A549 (cell line): ENCODE measurements around the gene ITGB2. TPM values are rescaled to one million over a fixed set of nuclear protein-coding genes. Genes with fewer than 3 reads are reported as not detected.

Experiments used
- ATAC-seq, 2 experiments: fragments of 200-7000 bp in 1 of 2; fragments of >200 bp in 1 of 2; cut with Nextera tagmentation in 1 of 2; cut with Tn5 transposase in 1 of 2; 3 replicates each; pipeline versions ENCODE4 v1.8.0 to v1.9.1; 2018 to 2020; ENCODE audit warnings: mild to moderate bottlenecking in 1 of 2, moderate library complexity in 1 of 2
- CTCF ChIA-PET: fragments of 300-600 bp; sonication (Branson Sonifier 250); formaldehyde crosslinking; extraction: SDS; loops from one replicate; lab custom pipeline; 2021; ENCODE audit warnings: antibody characterized with exemption, inconsistent platforms; lab: Yijun Ruan, JAX
- POLR2A ChIA-PET: fragments of 350-600 bp; formaldehyde crosslinking; extraction: SDS; loops from one replicate; lab custom pipeline; 2021; ENCODE audit warnings: antibody characterized with exemption, inconsistent platforms; lab: Yijun Ruan, JAX
- DNase-seq, 2 experiments: peaks; one replicate each; pipeline versions ENCODE4 v3.0.0 to v3.0.0-alpha.2; 2011 to 2016; ENCODE audit warnings: low read depth in 1 of 2, low spot score in 1 of 2
- FAIRE-seq: peaks from 2 replicates; lab custom pipeline; 2011; peaks lifted over from hg19 to GRCh38; lab: Jason Lieb, UNC
- H3K27ac ChIP-seq, 2 experiments: fragments of >200 bp; sonication (Bioruptor Twin); formaldehyde crosslinking; 3 replicates each; pipeline ENCODE4 v1.5.1; 2016 to 2017
- H3K4me1 ChIP-seq: fragments of >200 bp; sonication (Bioruptor Twin); formaldehyde crosslinking; 3 replicates; pipeline ENCODE4 v1.6.1; 2016
- H3K4me2 ChIP-seq: fragments of >200 bp; sonication (Bioruptor Twin); formaldehyde crosslinking; 3 replicates; pipeline ENCODE4 v1.6.1; 2016
- H3K4me3 ChIP-seq: fragments of >200 bp; sonication (Bioruptor Twin); formaldehyde crosslinking; 3 replicates; pipeline ENCODE4 v1.5.1; 2016
- H3K9me3 ChIP-seq: fragments of >200 bp; sonication (Bioruptor Twin); formaldehyde crosslinking; 3 replicates; pipeline ENCODE4 v1.6.1; 2016
- BHLHE40 ChIP-seq: IDR thresholded peaks from 2 replicates; pipeline ENCODE4 v1.6.1; 2012; ENCODE audit warnings: low read depth, low read length, inconsistent platforms
- CBX8 ChIP-seq: fragments of 200-600 bp; sonication (generic); IDR thresholded peaks from 2 replicates; pipeline ENCODE4 v1.6.1; 2016
- CEBPB ChIP-seq, 2 experiments: fragments of >200 bp in 1 of 2; sonication (Bioruptor Twin) in 1 of 2; formaldehyde crosslinking in 1 of 2; IDR thresholded peaks; 2 replicates each; pipeline ENCODE4 v1.6.1; 2012 to 2016
- CHD2 ChIP-seq: fragments of 150-350 bp; IDR thresholded peaks from 2 replicates; pipeline ENCODE4 v1.6.1; 2014; ENCODE audit warnings: low read length; ENCODE audit not compliant: partially characterized antibody
- EHF ChIP-seq: fragments of 250-450 bp; sonication (Bioruptor Pico); IDR thresholded peaks from 2 replicates; pipeline ENCODE4 v1.5.0; 2020; ENCODE audit warnings: mild to moderate bottlenecking
- ESRRA ChIP-seq: fragments of 150-350 bp; IDR thresholded peaks from 2 replicates; pipeline ENCODE4 v1.6.1; 2014; ENCODE audit warnings: mild to moderate bottlenecking, low read length, borderline replicate concordance
- FOSL2 ChIP-seq, 2 experiments: fragments of 450-650 bp in 1 of 2; fragments of >200 bp in 1 of 2; sonication (Bioruptor Twin) in 1 of 2; formaldehyde crosslinking; IDR thresholded peaks; 2 replicates each; pipeline versions ENCODE4 v1.5.0 to v1.6.1; 2016 to 2020; ENCODE audit warnings: mild to moderate bottlenecking in 1 of 2, moderate library complexity in 1 of 2
- FOXS1 ChIP-seq: fragments of 250-450 bp; sonication (Bioruptor Pico); IDR thresholded peaks from 2 replicates; pipeline ENCODE4 v1.5.0; 2020; ENCODE audit warnings: mild to moderate bottlenecking, moderate library complexity
- GATA3 ChIP-seq: IDR thresholded peaks from 2 replicates; pipeline ENCODE4 v1.6.1; 2012; ENCODE audit warnings: borderline replicate concordance
- HDAC2 ChIP-seq: fragments of 200-600 bp; sonication (generic); IDR thresholded peaks from 2 replicates; pipeline ENCODE4 v1.6.1; 2016
- HOXA7 ChIP-seq: fragments of 250-450 bp; sonication (Bioruptor Pico); IDR thresholded peaks from 2 replicates; pipeline ENCODE4 v1.5.0; 2020; ENCODE audit warnings: mild to moderate bottlenecking, moderate library complexity
- MAZ ChIP-seq: fragments of 150-350 bp; IDR thresholded peaks from 2 replicates; pipeline ENCODE4 v1.6.1; 2014; ENCODE audit warnings: antibody characterized with exemption, low read depth, low read length, borderline replicate concordance
- MYC ChIP-seq: IDR thresholded peaks from 2 replicates; pipeline ENCODE4 v1.6.1; 2012; ENCODE audit warnings: mild to moderate bottlenecking, inconsistent platforms, low read length, improper control_type of control experiment, borderline replicate concordance
- POLR2A ChIP-seq: IDR thresholded peaks from 2 replicates; pipeline ENCODE4 v1.6.1; 2012; ENCODE audit warnings: mild to moderate bottlenecking, low read length
- POLR2AphosphoS2 ChIP-seq: conservative IDR thresholded peaks from 2 replicates; pipeline ENCODE4 v1.6.1; 2012; ENCODE audit warnings: low read length, improper control_type of control experiment, inconsistent platforms
- RARB ChIP-seq: fragments of 250-450 bp; sonication (Bioruptor Pico); IDR thresholded peaks from 2 replicates; pipeline ENCODE4 v1.8.0; 2021; ENCODE audit warnings: mild to moderate bottlenecking, moderate library complexity
- RFX5 ChIP-seq: fragments of 450-650 bp; IDR thresholded peaks from 2 replicates; pipeline ENCODE4 v1.7.1; 2014; ENCODE audit warnings: antibody characterized with exemption, mild to moderate bottlenecking, moderate library complexity
- ZC3H11A ChIP-seq: fragments of 450-650 bp; IDR thresholded peaks from 2 replicates; pipeline ENCODE4 v1.6.1; 2014; ENCODE audit warnings: antibody characterized with exemption, mild to moderate bottlenecking
- ZFP36 ChIP-seq: fragments of 450-650 bp; IDR thresholded peaks from 2 replicates; pipeline ENCODE4 v1.6.1; 2014; ENCODE audit warnings: borderline replicate concordance; ENCODE audit not compliant: partially characterized antibody
- WGBS: methylation state at CpG from one replicate; pipeline ENCODE4 v1.1.6; 2017; ENCODE audit errors: missing lambda C conversion rate; 5-methylcytosine and 5-hydroxymethylcytosine counted together
- polyA plus RNA-seq, 4 experiments: library from polyadenylated mRNA; depleted of rRNA in 3 of 4; stranded (reverse); fragments of >200 nt; fragmentation: RNase III in 1 of 4; extraction: RNeasy Plus Mini Kit Qiagen cat#74134 plus additional on column Dnase treatment in 1 of 4; gene quantifications; 2 replicates in 3 of 4; 3 replicates in 1 of 4; pipeline ENCODE4 v1.2.3, GENCODE V29; 2011 to 2017
- TF ChIP-seq, protein P1 (sequence below): fragments of 200-600 bp; sonication (generic); IDR thresholded peaks from 2 replicates; pipeline ENCODE4 v1.6.1; 2016; ENCODE audit warnings: antibody characterized with exemption, mild to moderate bottlenecking, moderate library complexity
- TF ChIP-seq, protein P2 (sequence below): IDR thresholded peaks from 2 replicates; pipeline ENCODE4 v1.6.1; 2012
- TF ChIP-seq, protein P3 (sequence below): IDR thresholded peaks from 2 replicates; pipeline ENCODE4 v1.6.1; 2012; ENCODE audit warnings: low read depth, borderline replicate concordance
- TF ChIP-seq, protein P4 (sequence below): fragments of 150-350 bp; IDR thresholded peaks from 2 replicates; pipeline ENCODE4 v1.6.1; 2014; ENCODE audit warnings: low read depth, mild to moderate bottlenecking, low read length

ITGB2 gene
- polyA plus RNA-seq, 2 of the 4 experiments (the other 2 are of a cell fraction) = 0.46 to 0.59 TPM

DNA sequence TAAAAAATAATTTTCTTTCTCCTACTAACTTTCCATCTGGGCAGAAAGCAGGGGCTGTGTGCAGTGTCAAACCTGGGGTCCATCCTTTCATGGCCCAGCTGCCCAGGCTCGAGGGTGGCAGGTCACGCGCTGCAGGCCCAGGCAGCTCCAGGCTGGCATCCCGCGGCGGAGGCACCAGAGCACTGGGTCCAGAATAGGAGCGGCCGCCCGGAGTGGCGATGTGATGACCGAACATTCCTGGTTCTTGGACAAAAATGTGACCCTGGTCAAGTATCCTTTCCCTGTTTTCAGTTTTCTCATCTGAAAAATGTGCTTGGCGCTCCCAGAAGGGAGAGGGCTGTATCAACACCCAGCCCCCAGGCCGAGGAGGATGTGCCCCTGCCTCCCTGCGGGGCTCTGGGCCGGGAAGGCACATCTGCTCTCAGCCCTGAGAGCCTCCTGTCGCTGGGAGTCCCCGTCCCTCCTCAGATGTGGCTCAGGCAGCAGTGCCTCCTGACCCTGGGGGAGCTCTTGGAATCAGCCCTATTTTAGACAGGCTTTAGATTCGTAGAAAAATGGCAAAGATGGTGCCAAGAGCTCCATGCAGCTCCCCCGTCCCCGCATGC is 48.5 kb upstream of the ITGB2 start:
- H3K27ac ChIP-seq = peak overlapping the region; percentile 46 to 59; a peak in 4 of 6 replicates

DNA sequence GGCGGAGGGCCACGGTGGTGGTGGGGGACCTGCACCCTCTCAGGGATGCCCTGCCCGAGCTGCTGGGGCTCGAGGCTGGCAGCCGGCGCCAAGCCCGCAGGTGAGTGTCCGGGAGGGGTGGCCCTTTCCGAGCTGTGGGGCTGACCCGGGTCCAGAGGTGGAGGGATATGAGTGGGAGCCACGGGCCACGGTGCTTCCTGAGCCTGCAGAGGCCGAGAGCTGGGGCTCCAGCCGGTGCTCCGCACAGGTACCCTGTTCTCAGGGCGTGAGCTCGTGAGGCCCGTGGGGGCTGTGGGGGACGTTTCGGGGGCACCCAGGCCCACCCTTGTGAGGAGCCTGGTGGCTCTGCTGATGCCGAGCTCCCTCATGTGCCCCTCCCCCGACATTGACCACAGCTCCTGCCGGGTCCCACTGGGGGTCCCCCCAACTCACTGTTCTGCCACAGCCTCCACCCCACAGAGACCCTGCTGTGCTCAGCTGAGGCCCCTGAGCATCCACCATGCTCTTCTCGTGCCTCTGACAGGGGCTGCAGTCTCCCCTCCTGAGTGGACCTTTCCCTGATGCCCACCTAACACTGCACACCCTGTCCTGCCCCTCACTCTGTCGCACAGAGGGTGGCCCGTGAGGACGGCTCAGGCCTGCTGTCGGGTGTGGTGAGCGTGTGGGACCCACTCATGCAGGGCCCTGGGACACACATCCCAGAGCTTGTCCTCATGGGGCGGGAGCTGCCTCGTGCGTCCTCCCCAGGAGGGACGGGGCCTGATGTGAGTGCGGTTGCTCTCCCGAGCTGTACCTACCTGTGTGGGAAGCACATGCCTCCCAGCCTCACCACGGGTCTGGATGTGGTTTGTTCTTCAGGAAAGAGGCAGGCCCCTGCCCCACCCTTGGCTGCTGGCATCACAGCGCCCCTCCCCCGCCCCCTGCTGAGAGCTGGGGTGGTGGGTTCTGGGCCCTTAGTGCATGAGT is 46.7 kb upstream of the ITGB2 start:
- CTCF ChIA-PET = interaction anchor here (0.6 to 8.3 kb wide), 5 partner anchors 18 to 170 kb away, joined by 3 to 47 read pairs (median 5); no protein-coding TSS in a partner anchor
- DNase-seq = no peak
- TF ChIP-seq CEBPB (IDR thresholded peaks at IDR 0.05) (no peak), FOXS1 (CRISPR knock-in tag) (no peak), FOSL2 (IDR thresholded peaks at IDR 0.05) (no peak), FOSL2 (CRISPR knock-in tag; IDR thresholded peaks at IDR 0.05) (no peak), CHD2 (no peak), CBX8 (no peak), HDAC2 (no peak), MAZ (no peak), MYC (no peak), ESRRA (no peak), EHF (CRISPR knock-in tag) (no peak), POLR2AphosphoS2 (no peak), RFX5 (no peak), ZC3H11A (no peak), GATA3 (no peak), BHLHE40 (no peak)
- TF ChIP-seq, protein P1, sequence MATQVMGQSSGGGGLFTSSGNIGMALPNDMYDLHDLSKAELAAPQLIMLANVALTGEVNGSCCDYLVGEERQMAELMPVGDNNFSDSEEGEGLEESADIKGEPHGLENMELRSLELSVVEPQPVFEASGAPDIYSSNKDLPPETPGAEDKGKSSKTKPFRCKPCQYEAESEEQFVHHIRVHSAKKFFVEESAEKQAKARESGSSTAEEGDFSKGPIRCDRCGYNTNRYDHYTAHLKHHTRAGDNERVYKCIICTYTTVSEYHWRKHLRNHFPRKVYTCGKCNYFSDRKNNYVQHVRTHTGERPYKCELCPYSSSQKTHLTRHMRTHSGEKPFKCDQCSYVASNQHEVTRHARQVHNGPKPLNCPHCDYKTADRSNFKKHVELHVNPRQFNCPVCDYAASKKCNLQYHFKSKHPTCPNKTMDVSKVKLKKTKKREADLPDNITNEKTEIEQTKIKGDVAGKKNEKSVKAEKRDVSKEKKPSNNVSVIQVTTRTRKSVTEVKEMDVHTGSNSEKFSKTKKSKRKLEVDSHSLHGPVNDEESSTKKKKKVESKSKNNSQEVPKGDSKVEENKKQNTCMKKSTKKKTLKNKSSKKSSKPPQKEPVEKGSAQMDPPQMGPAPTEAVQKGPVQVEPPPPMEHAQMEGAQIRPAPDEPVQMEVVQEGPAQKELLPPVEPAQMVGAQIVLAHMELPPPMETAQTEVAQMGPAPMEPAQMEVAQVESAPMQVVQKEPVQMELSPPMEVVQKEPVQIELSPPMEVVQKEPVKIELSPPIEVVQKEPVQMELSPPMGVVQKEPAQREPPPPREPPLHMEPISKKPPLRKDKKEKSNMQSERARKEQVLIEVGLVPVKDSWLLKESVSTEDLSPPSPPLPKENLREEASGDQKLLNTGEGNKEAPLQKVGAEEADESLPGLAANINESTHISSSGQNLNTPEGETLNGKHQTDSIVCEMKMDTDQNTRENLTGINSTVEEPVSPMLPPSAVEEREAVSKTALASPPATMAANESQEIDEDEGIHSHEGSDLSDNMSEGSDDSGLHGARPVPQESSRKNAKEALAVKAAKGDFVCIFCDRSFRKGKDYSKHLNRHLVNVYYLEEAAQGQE = no peak
- TF ChIP-seq, protein P2, sequence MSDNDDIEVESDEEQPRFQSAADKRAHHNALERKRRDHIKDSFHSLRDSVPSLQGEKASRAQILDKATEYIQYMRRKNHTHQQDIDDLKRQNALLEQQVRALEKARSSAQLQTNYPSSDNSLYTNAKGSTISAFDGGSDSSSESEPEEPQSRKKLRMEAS = no peak
- TF ChIP-seq, protein P3, sequence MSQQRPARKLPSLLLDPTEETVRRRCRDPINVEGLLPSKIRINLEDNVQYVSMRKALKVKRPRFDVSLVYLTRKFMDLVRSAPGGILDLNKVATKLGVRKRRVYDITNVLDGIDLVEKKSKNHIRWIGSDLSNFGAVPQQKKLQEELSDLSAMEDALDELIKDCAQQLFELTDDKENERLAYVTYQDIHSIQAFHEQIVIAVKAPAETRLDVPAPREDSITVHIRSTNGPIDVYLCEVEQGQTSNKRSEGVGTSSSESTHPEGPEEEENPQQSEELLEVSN = no peak
- TF ChIP-seq, all 56 proteins: peak for 0
- no peaks in the 10 kb centered on the region for H3K9me3 ChIP-seq
- POLR2A ChIA-PET = no interaction called here
- FAIRE-seq = no peak
- H3K4me3 ChIP-seq = no peak overlapping the region
- H3K4me1 ChIP-seq = peaks cover 17% of the 10 kb centered on the region
- H3K4me2 ChIP-seq = 0 out of 3 replicates have a peak overlapping the region, but pooled peaks have one; percentile 14
- peak overlapping the region; percentile 52 to 71 for H3K27ac ChIP-seq
- WGBS = 88% methylated on average over 17 of the region's 38 CpGs
- no peak for ATAC-seq

More for the DNA sequence above, 48.5 kb upstream of the ITGB2 start:
- Histone ChIP-seq H3K4me3 (no peak overlapping the region), H3K4me2 (no peak overlapping the region), H3K9me3 (no peaks in the 10 kb centered on the region), H3K4me1 (peaks cover 22% of the 10 kb centered on the region)
- ChIA-PET CTCF (interaction anchor here (1.3 to 8.3 kb wide), 5 partner anchors 20 to 171 kb away, joined by 4 to 47 read pairs (median 5); no protein-coding TSS in a partner anchor), POLR2A (no interaction called here)
- ATAC-seq = no peak
- DNase-seq = no peak
- no peak for TF ChIP-seq POLR2A
- no peak for TF ChIP-seq ESRRA
- no peak for TF ChIP-seq RARB (CRISPR knock-in tag)
- no peak for TF ChIP-seq ZC3H11A
- TF ChIP-seq FOSL2 (IDR thresholded peaks at IDR 0.05) = no peak
- no peak for TF ChIP-seq FOSL2 (CRISPR knock-in tag; IDR thresholded peaks at IDR 0.05)
- TF ChIP-seq, protein P4, sequence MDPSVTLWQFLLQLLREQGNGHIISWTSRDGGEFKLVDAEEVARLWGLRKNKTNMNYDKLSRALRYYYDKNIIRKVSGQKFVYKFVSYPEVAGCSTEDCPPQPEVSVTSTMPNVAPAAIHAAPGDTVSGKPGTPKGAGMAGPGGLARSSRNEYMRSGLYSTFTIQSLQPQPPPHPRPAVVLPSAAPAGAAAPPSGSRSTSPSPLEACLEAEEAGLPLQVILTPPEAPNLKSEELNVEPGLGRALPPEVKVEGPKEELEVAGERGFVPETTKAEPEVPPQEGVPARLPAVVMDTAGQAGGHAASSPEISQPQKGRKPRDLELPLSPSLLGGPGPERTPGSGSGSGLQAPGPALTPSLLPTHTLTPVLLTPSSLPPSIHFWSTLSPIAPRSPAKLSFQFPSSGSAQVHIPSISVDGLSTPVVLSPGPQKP = no peak
- TF ChIP-seq ZFP36 = no peak
- TF ChIP-seq HOXA7 (CRISPR knock-in tag) = no peak
- FAIRE-seq = no peak
- 86% methylated on average over 17 of the region's 20 CpGs for WGBS
